ENCODE results near the gene SPRR1A. TPM values are rescaled to one million over a fixed set of nuclear protein-coding genes. Genes with fewer than 3 reads are reported as not detected.

Gene SPRR1A
- total and polyA plus RNA-seq, 4 donors, result not detected

- WGBS, 2 donors, result 72 to 84% methylated on average over 7 of the region's 7 CpGs
- DNase-seq (no peak), ATAC-seq (ENCODE audit: insufficient read depth, low FRiP score) (no peak)
- H3K4me3 ChIP-seq, result no peak overlapping the region
- peaks cover 0 to 5% (median 0%) of the 10 kb centered on the region in 3 donors for H3K27me3 ChIP-seq (ENCODE audit: control insufficient read depth in 3 of 3, insufficient read depth in 3 of 3, low read length in 2 of 3)
- no peaks in the 10 kb centered on the region for H3K36me3 ChIP-seq (ENCODE audit: control insufficient read depth in 4 of 4, insufficient read depth in 4 of 4, low read length in 4 of 4)
- TF ChIP-seq CTCF (IDR thresholded peaks at IDR 0.05; ENCODE audit: control extremely low read depth, extremely low read depth), result no peak
- no peaks in the 10 kb centered on the region for H3K4me1 ChIP-seq (ENCODE audit: control insufficient read depth in 5 of 5, insufficient read depth in 5 of 5, low read length in 5 of 5)
- H3K9me3 ChIP-seq (ENCODE audit: control insufficient read depth in 4 of 4, insufficient read depth in 3 of 4, low read length in 3 of 4), result peaks cover 0 to 4% (median 0%) of the 10 kb centered on the region in 4 donors
- no peak overlapping the region for H3K27ac ChIP-seq (ENCODE audit: low read depth in 1 of 2, low read length in 1 of 2)
- H3K9ac ChIP-seq (ENCODE audit: insufficient read depth in 1 of 2, low read length in 2 of 2), result no peak overlapping the region
Observed at GRCh38 chr1:152953761-152954160, 30.1 kb upstream of the SPRR1A start.

- Histone ChIP-seq H3K4me1 (ENCODE audit: control insufficient read depth in 5 of 5, insufficient read depth in 5 of 5, low read length in 5 of 5) (no peaks in the 10 kb centered on the region), H3K9me3 (ENCODE audit: control insufficient read depth in 4 of 4, insufficient read depth in 3 of 4, low read length in 3 of 4) (peaks cover 0 to 4% (median 0%) of the 10 kb centered on the region in 4 donors), H3K9ac (ENCODE audit: insufficient read depth in 1 of 2, low read length in 2 of 2) (no peak overlapping the region), H3K36me3 (ENCODE audit: control insufficient read depth in 4 of 4, insufficient read depth in 4 of 4, low read length in 4 of 4) (no peaks in the 10 kb centered on the region), H3K27ac (ENCODE audit: low read depth in 1 of 2, low read length in 1 of 2) (no peak overlapping the region), H3K27me3 (ENCODE audit: control insufficient read depth in 3 of 3, insufficient read depth in 3 of 3, low read length in 2 of 3) (peaks cover 0 to 5% (median 0%) of the 10 kb centered on the region in 3 donors), H3K4me3 (no peak overlapping the region)
- DNase-seq, result no peak
- WGBS, 2 donors, result 84 to 89% methylated on average over 6 of the region's 6 CpGs
- no peak for TF ChIP-seq CTCF (IDR thresholded peaks at IDR 0.05; ENCODE audit: control extremely low read depth, extremely low read depth)
- ATAC-seq (ENCODE audit: insufficient read depth, low FRiP score), result no peak
Observed at GRCh38 chr1:152954436-152954835, 29.4 kb upstream of the SPRR1A start.

- DNase-seq (no peak), ATAC-seq (ENCODE audit: insufficient read depth, low FRiP score) (no peak)
- no peaks in the 10 kb centered on the region for H3K4me1 ChIP-seq (ENCODE audit: control insufficient read depth in 5 of 5, insufficient read depth in 5 of 5, low read length in 5 of 5)
- 89 to 92% methylated on average over 3 of the region's 3 CpGs for WGBS, 2 donors
- H3K36me3 ChIP-seq (ENCODE audit: control insufficient read depth in 4 of 4, insufficient read depth in 4 of 4, low read length in 4 of 4), result no peaks in the 10 kb centered on the region
- no peak for TF ChIP-seq CTCF (IDR thresholded peaks at IDR 0.05; ENCODE audit: control extremely low read depth, extremely low read depth)
- no peak overlapping the region for H3K27ac ChIP-seq (ENCODE audit: low read depth in 1 of 2, low read length in 1 of 2)
- H3K9ac ChIP-seq (ENCODE audit: insufficient read depth in 1 of 2, low read length in 2 of 2), result no peak overlapping the region
- H3K9me3 ChIP-seq (ENCODE audit: control insufficient read depth in 4 of 4, insufficient read depth in 3 of 4, low read length in 3 of 4), result peaks cover 0 to 2% (median 0%) of the 10 kb centered on the region in 4 donors
- no peak overlapping the region for H3K4me3 ChIP-seq
- peaks cover 0 to 2% (median 0%) of the 10 kb centered on the region in 3 donors for H3K27me3 ChIP-seq (ENCODE audit: control insufficient read depth in 3 of 3, insufficient read depth in 3 of 3, low read length in 2 of 3)
Observed at GRCh38 chr1:152957561-152957960, 26.3 kb upstream of the SPRR1A start.

- Histone ChIP-seq H3K27me3 (ENCODE audit: control insufficient read depth in 3 of 3, insufficient read depth in 3 of 3, low read length in 2 of 3) (no peaks in the 10 kb centered on the region), H3K27ac (ENCODE audit: low read depth in 1 of 2, low read length in 1 of 2) (no peak overlapping the region), H3K9me3 (ENCODE audit: control insufficient read depth in 4 of 4, insufficient read depth in 3 of 4, low read length in 3 of 4) (no peaks in the 10 kb centered on the region), H3K4me1 (ENCODE audit: control insufficient read depth in 5 of 5, insufficient read depth in 5 of 5, low read length in 5 of 5) (no peaks in the 10 kb centered on the region), H3K4me3 (no peak overlapping the region), H3K36me3 (ENCODE audit: control insufficient read depth in 4 of 4, insufficient read depth in 4 of 4, low read length in 4 of 4) (no peaks in the 10 kb centered on the region), H3K9ac (ENCODE audit: insufficient read depth in 1 of 2, low read length in 2 of 2) (no peak overlapping the region)
- DNase-seq (no peak), ATAC-seq (ENCODE audit: insufficient read depth, low FRiP score) (no peak)
- 80 to 92% methylated on average over 3 of the region's 3 CpGs for WGBS, 2 donors
- no peak for TF ChIP-seq CTCF (IDR thresholded peaks at IDR 0.05; ENCODE audit: control extremely low read depth, extremely low read depth)
Observed at GRCh38 chr1:152959273-152959672, 24.6 kb upstream of the SPRR1A start.

All from lung (tissue), 12 donors.